GM12878 (cell line): ENCODE data around the gene PLSCR4. TPM values are rescaled to one million over a fixed set of nuclear protein-coding genes. Genes with fewer than 3 reads are reported as not detected.

ENCODE experiments used
- ATAC-seq: fragments of 200-7000 bp; cut with Tn5 transposase; 3 replicates; pipeline ENCODE4 v1.9.1; 2020; ENCODE audit warnings: mild to moderate bottlenecking, moderate library complexity
- BruUV-seq: library from RNA; stranded (reverse); fragments of 400-500 nt; replicated peaks from 2 replicates; lab custom pipeline; 2021; lab: Mats Ljungman, UMichigan
- CTCF ChIA-PET: fragments of 300-600 bp; sonication (Branson Sonifier 250); formaldehyde crosslinking; extraction: SDS; loops from one replicate; lab custom pipeline; 2021; ENCODE audit warnings: inconsistent platforms; lab: Yijun Ruan, JAX
- POLR2A ChIA-PET: fragments of 350-600 bp; formaldehyde crosslinking; extraction: SDS; loops from one replicate; lab custom pipeline; 2021; ENCODE audit warnings: inconsistent platforms; lab: Charles Lee
- RAD21 ChIA-PET: fragments of 300-600 bp; sonication (Branson Sonifier 250); formaldehyde crosslinking; loops from one replicate; lab custom pipeline; 2023; ENCODE audit warnings: antibody characterized with exemption; ENCODE audit not compliant: unreplicated experiment; lab: Charles Lee
- SMC1A ChIA-PET: fragments of 300-600 bp; sonication (Branson Sonifier 250); formaldehyde crosslinking; loops from one replicate; lab custom pipeline; 2023; ENCODE audit not compliant: unreplicated experiment, uncharacterized antibody; lab: Charles Lee
- DNase-seq: peaks from one replicate; pipeline ENCODE4 v3.0.0-alpha.2; 2011; ENCODE audit warnings: low read depth, low spot score
- FAIRE-seq: peaks from 3 replicates; lab custom pipeline; 2011; peaks lifted over from hg19 to GRCh38; lab: Jason Lieb, UNC
- H2AFZ ChIP-seq: 2 replicates; pipeline ENCODE4 v1.6.0; 2011; ENCODE audit warnings: low read depth, low read length, control low read depth; ENCODE audit not compliant: control insufficient read depth
- H3K27ac ChIP-seq: 2 replicates; pipeline ENCODE4 v1.5.1; 2011; ENCODE audit warnings: control low read depth; ENCODE audit not compliant: control insufficient read depth, insufficient read depth
- H3K27me3 ChIP-seq, 2 experiments: replicated peaks in 1 of 2; 2 replicates each; pipeline versions ENCODE4 v1.6.0 to v1.6.1; 2011; ENCODE audit warnings: low read length in 1 of 2; ENCODE audit not compliant: control insufficient read depth in 2 of 2, insufficient read depth in 2 of 2
- H3K36me3 ChIP-seq, 2 experiments: 2 replicates each; pipeline ENCODE4 v1.5.1; 2011; ENCODE audit warnings: low read length in 1 of 2; ENCODE audit not compliant: control insufficient read depth in 2 of 2, insufficient read depth in 2 of 2
- H3K4me1 ChIP-seq: 2 replicates; pipeline ENCODE4 v1.6.1; 2011; ENCODE audit warnings: mild to moderate bottlenecking, low read length, moderate library complexity, mixed read lengths; ENCODE audit not compliant: control insufficient read depth, insufficient read depth
- H3K4me2 ChIP-seq: 2 replicates; pipeline ENCODE4 v1.6.0; 2011; ENCODE audit warnings: control low read depth; ENCODE audit not compliant: control insufficient read depth, insufficient read depth
- H3K4me3 ChIP-seq: fragments of 200-600 bp; sonication (generic); 2 replicates; pipeline ENCODE4 v1.5.1; 2016
- H3K79me2 ChIP-seq: 2 replicates; pipeline ENCODE4 v1.6.0; 2011; ENCODE audit warnings: low read length; ENCODE audit not compliant: control insufficient read depth, insufficient read depth
- H3K9ac ChIP-seq: 2 replicates; pipeline ENCODE4 v1.8.0; 2011; ENCODE audit warnings: low read length, control low read depth, mixed read lengths; ENCODE audit not compliant: control insufficient read depth, insufficient read depth
- H3K9me3 ChIP-seq: replicated peaks from 3 replicates; pipeline ENCODE4 v1.5.1; 2011; ENCODE audit warnings: mild to moderate bottlenecking, low read length; ENCODE audit not compliant: control insufficient read depth, insufficient read depth
- H4K20me1 ChIP-seq: 2 replicates; pipeline ENCODE4 v1.6.0; 2011; ENCODE audit not compliant: control insufficient read depth, insufficient read depth
- BCL11A ChIP-seq: IDR thresholded peaks from 2 replicates; pipeline ENCODE4 v1.6.1; 2011; ENCODE audit warnings: low read depth, low read length
- CHD4 ChIP-seq: fragments of 200-600 bp; sonication (generic); IDR thresholded peaks from 2 replicates; pipeline ENCODE4 v1.6.1; 2016; ENCODE audit warnings: mild to moderate bottlenecking
- CREB1 ChIP-seq: IDR thresholded peaks from 2 replicates; pipeline ENCODE4 v1.6.1; 2012; ENCODE audit warnings: low read depth, mild to moderate bottlenecking, inconsistent platforms
- ESRRA ChIP-seq: IDR thresholded peaks from 2 replicates; pipeline ENCODE4 v1.6.1; 2012; ENCODE audit warnings: mild to moderate bottlenecking, low read length, improper control_type of control experiment
- FOXM1 ChIP-seq: IDR thresholded peaks from 2 replicates; pipeline ENCODE4 v1.6.1; 2012; ENCODE audit warnings: low read depth, mild to moderate bottlenecking, inconsistent platforms, low read length, moderate library complexity
- IKZF2 ChIP-seq, 2 experiments: fragments of 450-650 bp; IDR thresholded peaks; 2 replicates each; pipeline ENCODE4 v1.6.1; 2017; ENCODE audit warnings: mild to moderate bottlenecking in 2 of 2, moderate library complexity in 2 of 2
- LARP7 ChIP-seq: fragments of 450-650 bp; IDR thresholded peaks from 2 replicates; pipeline ENCODE4 v1.6.1; 2017; ENCODE audit warnings: mild to moderate bottlenecking
- MTA3 ChIP-seq: IDR thresholded peaks from 2 replicates; pipeline ENCODE4 v1.6.1; 2012; ENCODE audit warnings: low read length, inconsistent platforms, borderline replicate concordance
- NR2C2 ChIP-seq: IDR thresholded peaks from 2 replicates; pipeline ENCODE4 v1.6.1; 2011; ENCODE audit warnings: borderline replicate concordance, low read depth; ENCODE audit not compliant: control insufficient read depth, insufficient read length
- NR2F1 ChIP-seq: fragments of 450-650 bp; conservative IDR thresholded peaks from 2 replicates; pipeline ENCODE4 v1.6.1; 2017; ENCODE audit warnings: mild to moderate bottlenecking
- PAX5 ChIP-seq: IDR thresholded peaks from 2 replicates; pipeline ENCODE4 v1.6.1; 2011; ENCODE audit warnings: low read depth, low read length, borderline replicate concordance
- RBBP5 ChIP-seq: fragments of 200-600 bp; sonication (generic); conservative IDR thresholded peaks from 2 replicates; pipeline ENCODE4 v1.6.1; 2016
- RUNX3 ChIP-seq: IDR thresholded peaks from 2 replicates; pipeline ENCODE4 v1.6.1; 2012; ENCODE audit warnings: low read length, inconsistent platforms
- SMAD1 ChIP-seq: fragments of 450-650 bp; IDR thresholded peaks from 2 replicates; pipeline ENCODE4 v1.6.1; 2018; ENCODE audit warnings: mild to moderate bottlenecking, low read depth; ENCODE audit not compliant: partially characterized antibody
- SREBF1 ChIP-seq: IDR thresholded peaks from 2 replicates; pipeline ENCODE4 v1.6.1; 2012; ENCODE audit warnings: mild to moderate bottlenecking, low read length
- SREBF2 ChIP-seq: IDR thresholded peaks from 2 replicates; pipeline ENCODE4 v1.6.1; 2012; ENCODE audit warnings: mild to moderate bottlenecking, low read length
- SUPT20H ChIP-seq: IDR thresholded peaks from 2 replicates; pipeline ENCODE4 v1.6.1; 2011; ENCODE audit warnings: low read depth, mild to moderate bottlenecking, low read length, moderate library complexity, borderline replicate concordance; ENCODE audit not compliant: control insufficient read depth
- TAF1 ChIP-seq: IDR thresholded peaks from 2 replicates; pipeline ENCODE4 v1.6.1; 2011; ENCODE audit warnings: mild to moderate bottlenecking, low read depth, low read length, borderline replicate concordance
- TARDBP ChIP-seq: IDR thresholded peaks from 2 replicates; pipeline ENCODE4 v1.6.1; 2016; ENCODE audit warnings: borderline replicate concordance
- TCF3 ChIP-seq: IDR thresholded peaks from 2 replicates; pipeline ENCODE4 v1.6.1; 2012; ENCODE audit warnings: low read depth, mild to moderate bottlenecking, low read length, borderline replicate concordance; ENCODE audit not compliant: insufficient read depth
- USF1 ChIP-seq: IDR thresholded peaks from 2 replicates; pipeline ENCODE4 v1.6.1; 2011; ENCODE audit warnings: borderline replicate concordance, low read depth, mild to moderate bottlenecking, moderate library complexity, mixed read lengths, low read length; ENCODE audit not compliant: insufficient read depth; ENCODE audit errors: extremely low read length
- ZNF24 ChIP-seq: fragments of 450-650 bp; IDR thresholded peaks from 2 replicates; pipeline ENCODE4 v1.6.1; 2017; ENCODE audit warnings: antibody characterized with exemption, mild to moderate bottlenecking
- WGBS: methylation state at CpG from one replicate; pipeline ENCODE4 v1.1.6; 2016; ENCODE audit warnings: low lambda C conversion rate; ENCODE audit not compliant: insufficient replicate concordance, insufficient coverage; ENCODE audit errors: missing lambda C conversion rate; 5-methylcytosine and 5-hydroxymethylcytosine counted together
- in situ Hi-C: fragments of 300-500 bp; cut with MboI; formaldehyde crosslinking; loops from 9 replicates; pipeline ENCODE4 v1.14.3; 2018; ENCODE audit warnings: mixed read lengths
- intact Hi-C: fragments of 100-400 bp; cut with micrococcal nuclease; formaldehyde crosslinking; loops from one replicate; pipeline ENCODE4 v1.14.2; 2022; ENCODE audit not compliant: unreplicated experiment
- polyA plus RNA-seq, 11 experiments: library from polyadenylated mRNA; depleted of rRNA in 4 of 11; unstranded in 6 of 11; stranded (reverse) in 5 of 11; fragments of >200 nt; fragmentation: Nextera tagmentation in 4 of 11; fragmentation: Illumina TruSeq in 1 of 11; extraction: Ambion mirVana in 4 of 11; extraction: Trizol in 1 of 11; gene quantifications; 1 replicate in 1 of 11; 2 replicates in 10 of 11; pipeline versions ENCODE4 v1.2.1 to v1.2.3, GENCODE V29; 2011 to 2016; ENCODE audit warnings: inconsistent platforms in 2 of 11, missing spikeins in 2 of 11, low read depth in 1 of 11
- total RNA-seq, 4 experiments: library from RNA; depleted of rRNA in 3 of 4; stranded (reverse); fragments of >200 nt in 3 of 4; fragmentation: Illumina TruSeq in 1 of 4; extraction: Trizol in 1 of 4; gene quantifications; 2 replicates each; pipeline versions ENCODE4 v1.2.1 to v1.2.3, GENCODE V29; 2013 to 2021
- TF ChIP-seq, protein P1 (sequence below): IDR thresholded peaks from 2 replicates; pipeline ENCODE4 v1.6.1; 2011; ENCODE audit warnings: low read depth, mild to moderate bottlenecking, low read length, moderate library complexity, borderline replicate concordance; ENCODE audit errors: extremely low read depth

PLSCR4 gene
- total and polyA plus RNA-seq, 10 of the 15 experiments (the other 5 are each of a cell fraction or from before 2014, with no cell fraction given) = 0.02 TPM; not detected in 9

DNA sequence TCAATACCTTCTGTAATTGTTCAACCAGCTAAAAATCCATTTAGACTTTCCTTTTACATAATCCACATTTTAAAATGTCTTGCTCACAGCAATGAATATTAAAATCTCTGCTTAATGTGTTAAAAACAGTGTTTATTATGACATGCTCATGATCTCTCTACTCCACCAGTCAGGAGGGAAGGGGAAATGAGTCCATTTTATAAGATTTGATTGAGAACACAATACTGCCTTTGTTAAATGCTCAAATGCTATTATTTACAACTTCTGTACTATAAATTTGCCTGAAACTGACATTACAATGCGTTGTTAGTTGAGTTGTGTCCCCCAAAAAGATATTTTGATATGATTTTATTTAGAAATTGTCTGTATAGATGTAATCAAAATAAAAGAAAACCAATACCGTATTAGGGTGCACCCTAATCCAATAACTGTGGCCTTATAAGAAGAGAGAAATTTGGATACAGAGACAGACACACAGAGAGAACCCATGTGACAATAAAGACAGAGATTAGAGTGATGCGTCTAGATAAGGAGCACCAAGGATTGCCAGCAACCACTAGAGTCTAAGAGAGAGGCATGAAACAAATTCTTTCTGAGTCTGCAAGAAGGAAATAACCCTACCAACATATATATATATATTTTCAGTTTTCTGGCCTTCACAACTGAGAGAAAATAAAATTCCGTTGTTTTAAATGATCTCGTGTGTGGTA lies 9.1 kb upstream of the PLSCR4 start (continued):
- TF ChIP-seq SMAD1 (no peak), CHD4 (no peak), SREBF2 (no peak), NR2C2 (no peak), SUPT20H (no peak), MTA3 (no peak), TCF3 (no peak), TAF1 (no peak), BCL11A (no peak)

GRCh38 chr3:146256851-146257486 lies 6.1 kb upstream of the PLSCR4 start:
- no peak overlapping the region for H3K9ac ChIP-seq
- ATAC-seq = no peak
- no peak overlapping the region for H3K27ac ChIP-seq
- in situ Hi-C loops = no loop called here
- ChIA-PET POLR2A (no interaction called here), CTCF (no interaction called here), RAD21 (no interaction called here)
- 0% methylated on average over 3 of the region's 3 CpGs for WGBS
- H3K4me2 ChIP-seq = no peak overlapping the region
- H3K4me3 ChIP-seq = no peak overlapping the region
- no peaks in the 10 kb centered on the region for H3K27me3 ChIP-seq
- no peaks in the 10 kb centered on the region for H3K36me3 ChIP-seq
- DNase-seq = no peak
- TF ChIP-seq NR2F1 = no peak
- TF ChIP-seq SREBF1 = no peak
- no peak for TF ChIP-seq ZNF24
- TF ChIP-seq ESRRA = no peak
- TF ChIP-seq PAX5 = no peak
- TF ChIP-seq USF1 = no peak
- TF ChIP-seq RBBP5 = no peak
- no peak for TF ChIP-seq TARDBP
- TF ChIP-seq CREB1 = no peak
- TF ChIP-seq, protein P1, sequence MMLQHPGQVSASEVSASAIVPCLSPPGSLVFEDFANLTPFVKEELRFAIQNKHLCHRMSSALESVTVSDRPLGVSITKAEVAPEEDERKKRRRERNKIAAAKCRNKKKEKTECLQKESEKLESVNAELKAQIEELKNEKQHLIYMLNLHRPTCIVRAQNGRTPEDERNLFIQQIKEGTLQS = no peak
- no peak for TF ChIP-seq RUNX3
- no peak for TF ChIP-seq IKZF2 (IDR thresholded peaks at IDR 0.05)
- no peak for TF ChIP-seq LARP7
- TF ChIP-seq FOXM1 = no peak
- no peak for TF ChIP-seq TCF3
- TF ChIP-seq, all 136 proteins: peak for 0
- SMC1A ChIA-PET = no interaction called here
- H3K79me2 ChIP-seq = no peaks in the 10 kb centered on the region
- H2AFZ ChIP-seq = no peak overlapping the region
- no peaks in the 10 kb centered on the region for H3K9me3 ChIP-seq
- H3K4me1 ChIP-seq = no peaks in the 10 kb centered on the region
- intact Hi-C loops = no loop called here
- no TSS peak for BruUV-seq
- FAIRE-seq = no peak
- no peaks in the 10 kb centered on the region for H4K20me1 ChIP-seq
